ENCODE measurements around the gene DDRGK1.

DNA sequence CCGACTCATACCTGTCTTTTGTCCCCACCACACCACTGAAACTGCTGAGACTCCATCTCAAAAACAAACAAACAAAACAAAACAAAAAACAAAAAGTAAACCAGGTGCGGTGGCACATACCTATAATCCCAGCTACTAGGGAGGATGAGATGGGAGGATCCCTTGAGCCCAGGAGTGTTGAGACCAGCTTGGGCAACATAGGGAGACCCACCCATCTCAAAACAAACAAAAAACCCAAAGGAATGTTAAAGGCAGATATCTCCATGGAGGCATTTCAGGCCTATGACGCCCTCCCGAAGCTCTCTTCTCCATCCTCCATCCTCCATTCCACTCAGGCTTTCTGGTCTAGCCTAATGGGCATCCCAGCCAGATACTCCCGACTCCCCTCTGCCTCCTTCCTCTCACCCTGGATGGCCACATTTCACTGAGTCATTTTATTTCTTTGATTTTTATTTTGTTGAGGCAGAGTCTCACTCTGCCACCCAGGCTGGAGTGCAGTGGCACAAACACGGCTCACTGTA, 37.8 kb upstream of the DDRGK1 start:
- TF ChIP-seq, protein P1, sequence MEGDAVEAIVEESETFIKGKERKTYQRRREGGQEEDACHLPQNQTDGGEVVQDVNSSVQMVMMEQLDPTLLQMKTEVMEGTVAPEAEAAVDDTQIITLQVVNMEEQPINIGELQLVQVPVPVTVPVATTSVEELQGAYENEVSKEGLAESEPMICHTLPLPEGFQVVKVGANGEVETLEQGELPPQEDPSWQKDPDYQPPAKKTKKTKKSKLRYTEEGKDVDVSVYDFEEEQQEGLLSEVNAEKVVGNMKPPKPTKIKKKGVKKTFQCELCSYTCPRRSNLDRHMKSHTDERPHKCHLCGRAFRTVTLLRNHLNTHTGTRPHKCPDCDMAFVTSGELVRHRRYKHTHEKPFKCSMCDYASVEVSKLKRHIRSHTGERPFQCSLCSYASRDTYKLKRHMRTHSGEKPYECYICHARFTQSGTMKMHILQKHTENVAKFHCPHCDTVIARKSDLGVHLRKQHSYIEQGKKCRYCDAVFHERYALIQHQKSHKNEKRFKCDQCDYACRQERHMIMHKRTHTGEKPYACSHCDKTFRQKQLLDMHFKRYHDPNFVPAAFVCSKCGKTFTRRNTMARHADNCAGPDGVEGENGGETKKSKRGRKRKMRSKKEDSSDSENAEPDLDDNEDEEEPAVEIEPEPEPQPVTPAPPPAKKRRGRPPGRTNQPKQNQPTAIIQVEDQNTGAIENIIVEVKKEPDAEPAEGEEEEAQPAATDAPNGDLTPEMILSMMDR (IDR thresholded peaks at IDR 0.05) = no peak
- no peak for TF ChIP-seq POLR2A (IDR thresholded peaks at IDR 0.05)

Measured in esophagus squamous epithelium (tissue), 4 donors.